ENCODE data around the gene SRP9. TPM values are rescaled to one million over a fixed set of nuclear protein-coding genes. Genes with fewer than 3 reads are reported as not detected.

The SRP9 gene
- total and polyA plus RNA-seq, 11 donors: 147 to 211 (median 171) TPM

DNA sequence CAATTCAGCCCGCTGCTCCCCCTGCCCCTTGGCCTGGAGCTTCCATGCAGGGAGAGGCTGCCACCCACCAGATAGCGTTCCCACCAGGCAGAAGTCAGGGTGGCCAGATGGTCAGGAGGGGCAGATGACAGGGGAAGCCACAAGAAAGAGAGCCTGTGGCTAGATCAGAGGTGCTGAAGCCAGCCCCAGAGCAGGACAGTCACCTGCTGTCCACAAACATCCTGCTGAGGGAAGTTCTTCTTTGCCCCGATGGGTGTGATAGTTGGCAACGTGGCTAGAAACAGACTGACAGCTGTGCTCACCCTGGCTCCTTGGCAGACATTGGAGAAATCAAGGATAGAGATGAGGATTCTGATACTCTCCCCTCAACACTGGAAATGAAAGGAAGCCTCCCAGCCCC is 27.2 kb upstream of the SRP9 start:
- TF ChIP-seq, protein P1, sequence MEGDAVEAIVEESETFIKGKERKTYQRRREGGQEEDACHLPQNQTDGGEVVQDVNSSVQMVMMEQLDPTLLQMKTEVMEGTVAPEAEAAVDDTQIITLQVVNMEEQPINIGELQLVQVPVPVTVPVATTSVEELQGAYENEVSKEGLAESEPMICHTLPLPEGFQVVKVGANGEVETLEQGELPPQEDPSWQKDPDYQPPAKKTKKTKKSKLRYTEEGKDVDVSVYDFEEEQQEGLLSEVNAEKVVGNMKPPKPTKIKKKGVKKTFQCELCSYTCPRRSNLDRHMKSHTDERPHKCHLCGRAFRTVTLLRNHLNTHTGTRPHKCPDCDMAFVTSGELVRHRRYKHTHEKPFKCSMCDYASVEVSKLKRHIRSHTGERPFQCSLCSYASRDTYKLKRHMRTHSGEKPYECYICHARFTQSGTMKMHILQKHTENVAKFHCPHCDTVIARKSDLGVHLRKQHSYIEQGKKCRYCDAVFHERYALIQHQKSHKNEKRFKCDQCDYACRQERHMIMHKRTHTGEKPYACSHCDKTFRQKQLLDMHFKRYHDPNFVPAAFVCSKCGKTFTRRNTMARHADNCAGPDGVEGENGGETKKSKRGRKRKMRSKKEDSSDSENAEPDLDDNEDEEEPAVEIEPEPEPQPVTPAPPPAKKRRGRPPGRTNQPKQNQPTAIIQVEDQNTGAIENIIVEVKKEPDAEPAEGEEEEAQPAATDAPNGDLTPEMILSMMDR (IDR thresholded peaks at IDR 0.05): no peak
- no peak for TF ChIP-seq POLR2A (IDR thresholded peaks at IDR 0.05)
- DNase-seq (no peak), ATAC-seq (no peak)
- Histone ChIP-seq H3K9me3 (no peaks in the 10 kb centered on the region), H3K4me3 (no peak overlapping the region), H3K4me1 (peaks cover 2 to 65% (median 41%) of the 10 kb centered on the region in 12 donors), H3K27ac (peak overlapping the region in 1 of 12 donors; percentile 26), H3K27me3 (no peaks in the 10 kb centered on the region), H3K36me3 (no peaks in the 10 kb centered on the region)
- intact Hi-C loops (cut with DNase I): loop anchor here in 3 of 10 donors (5.0 to 10.0 kb wide), 3 partner anchors 53 to 98 kb away; partner anchors contain the start of gene ENAH (in 1 of the 3)
- 50 to 57% (median 53%) methylated on average over 4 of the region's 4 CpGs for WGBS, 4 donors

DNA sequence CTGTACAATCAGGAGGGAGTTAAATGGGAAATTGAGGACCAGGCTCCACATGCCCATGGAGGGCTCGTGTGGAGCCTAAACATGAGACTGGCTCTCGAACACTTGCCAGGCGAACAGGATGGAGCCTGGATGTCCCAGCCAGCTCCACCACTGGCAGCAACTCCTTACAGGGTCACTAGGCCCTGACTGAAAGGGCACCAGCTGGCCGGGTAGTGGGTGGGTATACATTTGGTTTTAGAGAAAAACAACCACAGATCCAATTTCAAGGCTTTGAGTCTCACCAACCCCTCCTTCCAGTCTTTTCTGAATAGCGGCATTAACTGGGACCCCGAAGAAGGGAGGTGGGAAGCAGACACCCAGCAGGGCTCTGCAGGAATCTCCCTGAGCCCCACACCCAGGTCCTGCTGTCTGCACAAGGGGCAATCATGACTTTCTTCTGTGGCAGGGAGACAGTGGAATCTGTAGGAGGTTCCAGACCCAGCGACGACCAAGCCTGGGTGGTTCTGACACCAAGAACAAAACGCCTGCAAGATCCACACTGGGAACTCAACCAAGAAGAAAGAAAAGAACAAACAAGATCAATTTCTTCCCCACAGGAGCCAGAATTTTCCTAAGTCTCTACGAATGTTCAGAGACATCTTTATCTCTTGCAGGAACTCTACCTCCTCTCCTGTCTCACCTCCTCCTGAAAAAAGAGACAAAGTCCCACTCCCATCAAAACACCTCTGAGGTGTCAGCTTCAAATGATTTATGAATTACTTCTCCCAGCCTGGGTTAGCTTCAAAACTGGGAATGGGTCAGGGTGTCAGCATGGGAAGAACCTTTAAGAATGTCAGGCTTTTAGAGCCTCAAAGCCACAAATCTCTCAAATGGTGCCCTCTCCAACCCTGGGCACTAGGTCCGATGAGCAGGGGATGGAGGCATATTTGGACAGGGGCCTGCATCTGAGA is 26.5 kb upstream of the SRP9 start:
- Histone ChIP-seq H3K9me3 (no peaks in the 10 kb centered on the region), H3K4me1 (peaks cover 2 to 65% (median 45%) of the 10 kb centered on the region in 12 donors), H3K4me3 (no peak overlapping the region), H3K36me3 (no peaks in the 10 kb centered on the region), H3K27me3 (no peaks in the 10 kb centered on the region), H3K27ac (peak overlapping the region in 3 of 12 donors; percentile 11 to 40 (median 40))
- intact Hi-C loops (cut with DNase I): loop anchor here in 3 of 10 donors (5.0 to 10.0 kb wide), 3 partner anchors 54 to 99 kb away; partner anchors contain the start of gene ENAH (in 1 of the 3)
- 74 to 83% (median 79%) methylated on average over 11 of the region's 11 CpGs for WGBS, 4 donors
- DNase-seq: no peak
- no peak for TF ChIP-seq POLR2A (IDR thresholded peaks at IDR 0.05)
- TF ChIP-seq, protein P1 (IDR thresholded peaks at IDR 0.05): no peak
- ATAC-seq: no peak

DNA sequence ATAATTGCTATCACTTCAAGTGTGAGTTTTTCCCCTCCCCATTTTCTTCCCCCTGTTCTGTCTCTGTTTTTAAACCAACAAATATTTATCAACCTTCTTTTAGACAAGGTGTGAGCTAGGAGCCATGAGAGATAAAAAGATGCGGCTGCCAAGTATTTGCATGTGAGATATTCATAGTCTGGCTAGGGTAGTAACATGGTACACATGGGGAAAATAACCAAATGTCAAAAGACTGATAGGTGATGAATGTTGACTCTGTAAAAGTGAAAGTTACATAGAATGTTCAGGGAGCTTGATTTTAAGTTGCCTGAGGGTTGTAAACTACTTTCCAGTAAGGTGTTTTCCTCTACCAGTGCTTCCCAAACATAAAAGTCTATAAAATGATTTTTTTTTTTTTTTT is 25.4 kb upstream of the SRP9 start:
- TF ChIP-seq POLR2A (IDR thresholded peaks at IDR 0.05): no peak
- TF ChIP-seq, protein P1 (IDR thresholded peaks at IDR 0.05): no peak
- peaks cover 2 to 65% (median 44%) of the 10 kb centered on the region in 12 donors for H3K4me1 ChIP-seq
- no peaks in the 10 kb centered on the region for H3K9me3 ChIP-seq
- no peak for ATAC-seq
- DNase-seq: no peak
- 56 to 64% (median 60%) methylated on average over 1 of the region's 1 CpG for WGBS, 4 donors
- H3K27me3 ChIP-seq: no peaks in the 10 kb centered on the region
- no peak overlapping the region for H3K4me3 ChIP-seq
- H3K36me3 ChIP-seq: no peaks in the 10 kb centered on the region
- intact Hi-C loops (cut with DNase I): loop anchor here in 3 of 10 donors (5.0 to 10.0 kb wide), 3 partner anchors 55 to 100 kb away; partner anchors contain the start of gene ENAH (in 1 of the 3)
- peak overlapping the region in 7 of 12 donors; percentile 9 to 57 (median 33) for H3K27ac ChIP-seq

Data from heart left ventricle (tissue), 16 donors.